GM19238 (cell line): ENCODE results near the gene PRKRA.
"Not testable (repeated sequence)": the region's sequence is repeated elsewhere in the genome, so short reads cannot be mapped to it uniquely, and the experiment has no call there.

Experiments used
- DNase-seq: peaks from one replicate; pipeline ENCODE4 v3.0.0; 2011; ENCODE audit warnings: low spot score; ENCODE audit not compliant: insufficient read length

The PRKRA gene

DNA sequence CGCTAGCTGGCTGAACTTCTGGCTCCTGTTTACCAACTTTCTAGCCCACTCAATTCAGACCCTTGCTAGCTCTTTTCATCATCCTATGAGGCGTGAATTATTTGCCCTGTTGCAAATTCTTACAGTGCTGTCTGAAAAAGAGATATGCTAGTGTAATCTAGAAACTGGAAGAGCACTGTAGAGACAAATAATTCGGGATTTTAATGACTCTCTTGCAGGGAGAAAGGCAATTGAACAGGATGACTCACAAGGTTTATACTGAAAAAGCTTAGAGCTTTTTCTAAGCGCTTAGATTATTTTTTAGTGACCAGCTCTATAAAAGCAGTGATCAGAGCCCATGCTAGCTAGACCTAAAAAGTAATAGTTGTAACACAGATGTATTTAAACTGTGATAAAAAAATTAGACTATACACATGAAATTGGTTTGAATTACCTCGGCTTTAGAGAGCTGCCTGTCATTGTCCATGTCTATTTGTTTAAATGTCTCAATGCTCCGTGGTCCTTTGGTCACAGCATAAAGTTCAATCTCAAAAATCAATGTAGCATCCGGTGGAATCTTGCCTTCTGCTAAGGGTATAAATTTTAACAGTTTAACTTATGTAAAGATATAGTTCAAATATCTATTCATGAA is 18.4 kb upstream of the PRKRA start:
- no peak for DNase-seq

DNA sequence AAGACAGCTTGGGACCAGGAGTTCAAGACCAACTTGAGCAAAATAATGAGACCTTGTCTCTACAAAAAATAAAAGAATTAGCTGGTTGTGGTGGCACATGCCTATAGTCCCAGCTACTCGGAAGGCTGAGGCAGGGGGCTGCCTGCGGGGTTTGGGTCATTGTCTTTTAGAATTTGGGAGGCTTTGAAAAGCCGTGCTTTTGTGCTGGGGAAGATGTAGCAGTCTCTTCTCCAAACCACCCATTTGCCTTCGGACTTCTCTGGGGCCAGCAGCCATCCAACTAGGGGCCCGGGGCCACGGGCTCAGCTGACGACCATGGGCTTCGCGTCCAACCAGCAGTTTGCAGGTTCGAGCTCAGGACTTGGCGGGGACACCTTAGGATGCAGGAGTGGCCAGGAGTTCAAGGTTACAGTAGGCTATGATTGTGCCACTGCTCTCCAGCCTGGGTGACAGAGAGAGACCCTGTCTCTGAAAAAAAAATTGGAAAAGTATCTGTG is 6.5 kb upstream of the PRKRA start:
- no peak for DNase-seq

DNA sequence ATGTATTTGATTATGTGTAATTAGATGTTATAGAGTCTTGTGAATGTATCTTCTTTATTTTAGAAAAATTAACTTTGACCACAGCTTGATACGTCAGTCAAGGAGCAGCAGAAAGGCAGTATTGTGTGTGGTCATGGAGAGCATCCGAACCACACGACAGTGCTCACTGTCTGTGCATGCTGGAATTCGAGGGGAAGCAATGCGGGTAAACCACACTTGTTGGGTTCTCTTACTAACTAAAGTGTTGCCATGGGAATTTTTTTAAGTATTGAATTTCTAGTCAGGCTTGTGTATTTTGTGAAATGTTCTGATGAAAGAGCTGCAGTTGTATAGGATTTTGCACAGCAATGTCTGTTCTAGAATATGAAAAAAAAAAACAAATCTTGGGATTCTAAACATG is 5.0 kb upstream of the PRKRA start:
- DNase-seq, result no peak

DNA sequence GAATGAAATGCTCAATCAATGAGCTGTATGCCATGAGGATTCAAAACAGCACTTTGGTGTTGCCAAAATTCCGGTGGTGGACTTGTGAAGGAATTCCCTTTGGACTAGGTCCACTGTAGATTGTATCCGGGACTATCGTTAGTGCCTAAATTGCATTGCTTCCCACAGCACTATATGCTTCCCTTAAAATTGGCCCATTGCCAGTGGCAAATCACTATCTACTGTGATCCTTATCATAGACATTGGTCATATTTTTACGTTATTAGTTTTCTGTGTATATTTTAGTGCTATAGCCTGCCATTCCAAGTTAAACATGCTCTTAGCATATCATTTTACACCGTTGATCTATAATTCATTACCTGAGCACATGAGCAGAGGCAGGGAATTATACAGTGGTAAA is 1.9 kb upstream of the PRKRA start:
- DNase-seq, result no peak

DNA sequence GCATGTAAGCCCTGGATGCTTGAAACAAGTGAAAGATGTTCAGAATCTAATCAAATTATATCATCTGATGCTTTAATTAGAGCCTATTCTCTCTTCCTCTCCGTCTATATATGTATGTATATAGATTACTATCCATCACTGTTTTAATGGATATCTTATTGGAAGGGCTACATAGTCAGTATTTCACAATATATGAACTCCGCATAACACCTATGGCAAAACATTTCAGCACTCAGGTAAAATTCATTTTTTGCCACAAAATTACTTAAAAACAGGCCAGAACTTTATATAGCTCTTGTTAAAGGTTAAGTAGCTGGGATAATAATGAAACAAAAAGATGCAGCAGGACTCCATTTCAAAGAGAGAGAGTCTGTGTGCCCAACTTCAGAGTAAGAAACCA is 1.4 kb upstream of the PRKRA start:
- DNase-seq, result no peak

DNA sequence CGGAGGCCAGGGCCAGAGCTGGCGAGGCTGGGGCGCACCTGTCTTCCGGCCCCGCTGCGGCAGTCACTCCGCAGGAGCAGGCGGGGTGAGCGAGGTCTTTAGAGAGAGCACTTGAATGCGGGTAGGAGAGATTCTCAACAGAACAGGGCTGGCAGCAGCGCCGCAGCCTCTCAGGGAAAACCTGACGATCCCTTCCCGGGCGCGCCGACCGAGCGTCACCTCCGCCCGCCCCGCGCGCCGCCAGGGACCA is 526 bp downstream of the PRKRA start:
- DNase-seq, result peak; percentile 60

DNA sequence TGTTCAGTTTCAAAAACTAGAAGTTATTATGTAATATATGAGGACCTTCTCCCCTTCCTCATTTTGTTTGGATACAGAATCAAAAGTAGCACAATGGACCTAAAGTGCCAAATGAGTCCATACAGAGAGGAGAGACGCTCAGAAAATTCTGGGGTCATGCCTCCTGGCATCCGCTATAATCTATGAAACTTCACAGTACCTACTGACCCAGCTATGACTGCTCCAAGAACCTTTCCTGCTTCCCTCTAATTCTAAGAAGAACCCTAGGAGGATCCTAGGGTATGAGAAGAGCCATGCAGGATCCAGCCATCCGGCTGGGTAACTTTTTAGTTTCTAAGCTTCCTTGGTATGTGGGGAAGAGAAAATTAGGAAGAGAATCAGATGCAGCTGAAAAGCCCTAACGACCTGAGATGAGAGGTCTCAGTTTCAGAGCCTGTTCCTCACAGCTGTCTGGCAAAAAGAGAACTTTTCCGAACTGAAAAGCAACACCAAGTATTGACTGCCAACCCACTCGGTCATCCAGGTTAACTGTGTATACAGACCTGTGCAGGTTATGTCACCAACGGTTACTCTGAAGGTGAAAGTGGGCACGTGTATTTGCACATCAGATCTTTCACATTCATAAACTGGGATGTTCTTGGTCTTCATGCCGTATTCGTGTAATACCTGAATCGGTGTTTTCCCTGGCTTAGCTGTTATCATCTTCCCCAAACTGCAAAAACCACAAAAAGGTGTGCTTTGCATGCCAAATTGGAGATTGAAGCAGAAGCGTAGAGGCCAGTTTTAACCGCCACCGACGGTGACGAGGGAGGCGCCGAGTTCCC is 1.1 kb downstream of the PRKRA start:
- DNase-seq, result no peak

DNA sequence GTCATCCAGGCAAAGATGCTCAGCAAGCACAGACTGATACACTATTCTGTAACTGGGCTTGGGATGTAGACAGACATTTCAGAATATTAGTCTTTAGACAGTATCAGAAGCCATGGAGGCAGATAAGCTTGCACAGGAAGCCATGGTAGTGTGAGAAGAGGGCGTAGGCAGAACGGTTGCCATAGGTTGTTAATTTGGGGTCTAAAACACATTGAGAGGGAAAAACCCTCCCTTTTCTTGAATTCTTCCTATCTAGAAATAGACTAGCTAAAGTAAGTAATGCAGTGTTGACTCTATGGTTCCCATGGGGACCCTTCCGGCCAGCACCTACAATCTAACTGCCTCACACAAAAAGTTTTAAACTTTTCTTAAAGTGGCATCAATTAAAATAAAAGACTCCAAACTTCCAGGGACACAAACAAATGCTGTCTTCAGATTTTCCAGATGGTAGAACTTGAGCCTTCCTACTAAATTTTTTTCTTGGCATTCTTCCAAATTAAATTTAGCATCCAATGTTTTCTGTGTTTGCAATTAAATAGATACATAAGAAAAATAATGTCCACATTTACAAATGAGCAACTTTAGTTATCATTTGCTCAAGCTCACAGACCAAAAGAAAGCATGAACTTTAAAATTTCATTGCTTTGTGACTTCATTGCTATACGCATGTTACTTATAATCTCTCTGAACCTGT is 1.9 kb downstream of the PRKRA start:
- DNase-seq, result no peak

DNA sequence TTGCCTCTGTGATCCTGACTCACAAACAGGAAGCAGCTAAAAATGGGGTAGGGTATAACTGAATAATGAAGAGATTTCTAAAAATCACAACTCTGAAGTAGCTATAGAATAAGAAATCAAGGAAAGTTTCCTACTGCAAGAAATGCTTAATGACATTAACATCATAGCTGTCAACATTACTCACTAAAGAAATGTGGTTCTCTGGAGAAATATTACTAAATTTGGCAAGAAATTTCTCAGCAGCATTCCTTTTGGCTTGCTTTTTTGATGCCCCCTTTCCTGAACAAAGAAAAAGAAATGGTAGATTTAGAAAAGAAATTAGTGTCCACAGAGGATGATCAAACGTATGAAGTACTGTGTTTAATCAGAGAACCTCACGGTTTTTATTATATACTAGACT is 9.5 kb downstream of the PRKRA start:
- DNase-seq, result no peak

DNA sequence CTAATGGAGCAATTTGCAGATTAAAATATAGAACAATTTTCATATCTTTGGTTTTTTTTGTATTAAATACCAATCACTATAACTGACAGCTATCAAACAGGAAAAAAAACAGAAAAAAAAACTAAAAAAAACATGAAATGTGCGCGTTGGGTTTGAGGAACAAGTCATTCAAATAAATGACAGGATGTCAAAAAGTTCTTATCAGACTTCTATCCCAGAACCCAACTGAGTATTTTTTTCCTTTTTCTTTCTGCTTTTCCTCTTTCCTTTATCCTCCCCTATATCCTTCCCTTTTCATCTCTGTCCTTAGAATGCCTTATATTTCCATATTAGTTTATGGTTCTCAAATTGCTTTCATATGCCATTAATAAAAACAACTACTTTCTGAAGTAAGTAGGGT is 14.3 kb downstream of the PRKRA start:
- DNase-seq, result no peak

DNA sequence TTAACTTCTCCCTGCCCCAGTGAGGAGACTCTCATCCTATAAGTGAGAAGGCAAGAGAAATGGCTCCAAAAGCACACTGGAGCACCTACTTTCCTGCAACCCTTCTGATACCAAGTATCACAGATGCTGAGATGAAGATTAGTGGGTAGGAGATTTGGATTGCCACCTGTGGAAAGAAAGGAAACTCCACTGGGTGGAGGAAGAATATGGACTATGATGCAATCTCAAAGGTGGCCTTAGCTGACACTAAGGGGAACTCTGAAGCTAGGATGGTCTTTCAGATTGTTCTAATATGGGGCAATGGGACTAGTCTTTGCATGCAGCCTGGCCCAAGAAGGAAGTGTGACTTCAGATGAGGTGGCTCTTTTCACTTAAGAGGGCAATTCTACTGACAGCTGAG is 21.6 kb downstream of the PRKRA start:
- no peak for DNase-seq

DNA sequence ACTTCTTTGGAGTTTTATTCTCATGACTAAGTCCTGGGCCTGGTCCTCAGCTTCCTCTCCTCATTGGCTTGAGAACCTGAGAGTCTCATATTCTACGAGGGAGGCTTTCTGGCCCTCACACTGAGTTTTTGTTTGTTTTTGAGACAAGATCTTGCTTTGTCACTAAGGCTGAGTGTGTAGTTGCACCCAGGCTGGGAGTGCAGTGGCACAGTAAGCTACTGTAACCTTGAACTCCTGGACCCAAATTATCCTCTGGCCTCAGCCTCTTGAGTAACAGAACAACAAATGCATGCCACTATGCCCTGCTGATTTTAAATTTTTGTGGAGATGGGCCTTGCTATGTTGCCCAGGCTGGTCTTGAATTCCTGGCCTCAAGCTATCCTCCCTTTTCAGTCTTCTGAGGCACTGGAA is 22.6 kb downstream of the PRKRA start:
- DNase-seq, result no peak

DNA sequence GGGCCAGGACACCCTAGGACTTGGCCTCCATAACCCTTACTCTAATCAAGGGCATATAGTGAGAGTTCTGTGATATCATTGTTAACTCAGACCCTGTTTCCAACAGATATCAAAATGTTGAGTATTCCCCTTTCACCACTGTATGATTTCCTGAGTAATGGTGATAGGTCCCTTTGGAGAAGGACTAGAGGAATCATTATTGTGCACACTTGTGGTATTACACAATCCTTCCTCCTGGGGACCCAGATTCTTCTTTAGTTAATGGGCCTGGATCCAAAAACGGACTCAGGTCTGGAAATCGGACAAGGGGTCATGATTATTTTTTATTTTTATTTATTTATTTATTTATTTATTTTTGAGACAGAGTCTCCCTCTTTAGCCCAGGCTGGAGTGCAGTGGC is 23.5 kb downstream of the PRKRA start:
- no peak for DNase-seq

DNA sequence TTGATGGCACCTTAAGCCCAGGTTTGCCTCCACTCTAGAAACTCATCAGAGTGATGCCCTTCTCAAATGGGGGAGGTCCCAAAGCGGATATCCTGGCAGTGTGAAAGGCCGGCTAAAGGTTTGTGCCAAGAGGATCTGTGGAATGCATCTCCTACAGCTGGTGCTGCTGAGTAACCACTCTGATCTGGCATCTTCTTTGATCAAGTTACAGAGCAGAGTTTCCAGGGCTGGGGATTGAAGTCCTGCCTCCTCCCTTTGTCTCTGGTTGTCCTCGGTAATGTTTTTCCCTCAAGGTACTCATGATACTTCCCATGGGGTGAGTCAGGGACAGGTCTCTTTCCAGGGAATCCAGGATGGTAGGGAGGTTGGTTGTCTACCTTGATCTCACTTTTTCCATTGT is 24.6 kb downstream of the PRKRA start:
- DNase-seq, result no peak

DNA sequence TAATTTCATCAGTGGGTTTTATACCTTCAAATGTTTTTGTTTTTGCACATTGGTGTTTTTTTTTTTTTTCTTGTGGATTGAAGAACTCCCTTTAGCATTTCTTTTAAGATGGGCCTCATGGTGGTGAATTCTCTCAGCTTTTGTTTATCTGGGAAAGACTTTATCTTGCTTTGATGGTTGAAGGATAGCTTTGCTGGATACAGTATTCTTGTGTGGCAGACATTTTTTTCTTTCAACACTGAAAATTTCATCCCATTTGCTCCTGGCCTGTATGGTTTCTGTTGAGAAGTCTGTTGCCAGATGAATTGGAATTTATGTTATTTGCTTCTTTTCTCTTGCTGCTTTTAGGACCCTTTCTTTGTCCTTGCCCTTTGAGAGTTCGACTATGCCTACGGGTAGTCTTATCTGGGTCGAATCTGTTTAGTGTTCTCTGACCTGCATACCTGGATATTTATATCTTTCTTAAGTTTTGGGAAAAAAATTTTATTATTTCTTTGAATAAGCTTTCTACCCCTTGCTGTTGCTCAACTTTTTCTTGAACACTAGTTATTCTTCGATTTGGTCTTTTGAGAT is 25.6 kb downstream of the PRKRA start:
- DNase-seq, result no peak

DNA sequence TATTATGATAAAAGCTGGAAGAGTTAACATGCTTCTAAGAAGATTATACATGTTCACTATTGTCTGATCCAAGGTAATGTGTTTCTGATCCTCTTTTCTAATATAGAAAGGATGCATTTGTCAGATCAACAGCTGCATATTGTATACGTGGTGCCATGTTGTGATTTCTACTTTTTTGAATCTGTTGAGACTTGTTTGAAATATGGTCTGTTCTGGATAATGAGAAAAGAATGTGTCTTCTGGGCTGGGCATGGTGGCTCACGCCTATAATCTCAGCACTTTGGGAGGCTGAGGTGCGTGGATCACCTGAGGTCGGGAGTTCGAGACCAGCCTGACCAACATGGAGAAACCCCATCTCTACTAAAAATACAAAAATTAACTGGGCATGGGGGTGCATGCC is 27.2 kb downstream of the PRKRA start:
- DNase-seq, result not testable (repeated sequence)

DNA sequence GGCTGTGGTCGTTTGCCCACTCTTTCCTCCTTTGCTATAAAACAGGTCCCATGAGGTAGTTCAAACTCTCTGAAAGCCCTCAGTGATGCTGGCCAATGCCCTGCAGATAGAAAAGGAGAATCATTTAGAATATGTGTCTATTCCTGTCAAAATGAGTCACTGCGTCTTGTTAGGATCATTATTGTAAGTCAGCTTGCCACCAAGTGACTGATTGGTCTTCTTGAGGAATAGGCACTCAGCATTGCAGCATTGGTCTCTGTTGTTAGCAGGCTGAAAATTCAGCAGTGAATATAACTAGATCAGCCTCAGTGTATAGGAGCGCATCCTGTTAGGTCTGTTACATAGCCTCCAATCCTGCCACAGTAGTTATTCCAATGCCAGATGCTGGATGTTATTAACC is 28.9 kb downstream of the PRKRA start:
- DNase-seq, result no peak

DNA sequence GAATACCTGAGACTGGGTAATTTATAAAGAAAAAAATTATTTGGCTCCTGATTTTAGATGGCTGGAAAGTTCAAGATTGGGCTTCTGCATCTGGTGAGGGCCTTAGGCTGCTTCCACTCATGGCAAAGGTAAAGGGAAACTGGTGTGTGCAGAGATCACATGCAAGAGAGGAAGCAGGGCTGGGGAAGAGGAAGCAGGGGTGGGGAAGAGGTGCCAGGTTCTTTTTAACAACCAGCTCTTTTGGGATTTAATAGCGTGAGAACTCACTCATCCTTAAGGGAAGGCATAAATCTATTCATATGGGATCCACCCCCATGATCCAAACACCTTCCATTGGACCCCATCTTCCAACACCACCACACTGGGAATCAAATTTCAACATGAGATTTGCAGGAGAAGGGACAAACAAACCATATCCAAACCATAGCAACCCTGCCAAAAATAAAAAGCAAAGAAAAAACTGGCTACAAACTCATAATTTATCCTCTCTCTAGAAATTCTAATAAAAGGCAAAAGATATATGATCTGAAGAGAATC is 30.4 kb downstream of the PRKRA start:
- no peak for DNase-seq

DNA sequence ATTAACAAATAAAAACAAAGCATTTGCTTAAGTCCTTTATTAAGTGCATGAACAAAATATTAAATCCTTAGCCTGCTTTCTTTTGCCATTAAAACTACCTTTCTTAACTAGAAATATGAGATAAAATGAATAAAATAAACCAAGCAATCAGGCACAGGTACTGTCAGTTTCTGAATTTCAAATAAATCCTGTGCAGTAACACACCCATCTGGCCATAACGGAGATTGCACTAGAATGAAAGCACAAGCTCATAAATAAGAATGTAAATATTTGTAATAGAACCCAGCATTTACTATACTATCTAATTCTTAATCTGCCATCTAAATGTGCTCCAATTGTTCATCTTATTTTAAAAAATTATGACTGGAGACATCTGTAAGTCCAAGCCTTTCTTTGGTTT is 31.9 kb downstream of the PRKRA start:
- DNase-seq, result no peak

DNA sequence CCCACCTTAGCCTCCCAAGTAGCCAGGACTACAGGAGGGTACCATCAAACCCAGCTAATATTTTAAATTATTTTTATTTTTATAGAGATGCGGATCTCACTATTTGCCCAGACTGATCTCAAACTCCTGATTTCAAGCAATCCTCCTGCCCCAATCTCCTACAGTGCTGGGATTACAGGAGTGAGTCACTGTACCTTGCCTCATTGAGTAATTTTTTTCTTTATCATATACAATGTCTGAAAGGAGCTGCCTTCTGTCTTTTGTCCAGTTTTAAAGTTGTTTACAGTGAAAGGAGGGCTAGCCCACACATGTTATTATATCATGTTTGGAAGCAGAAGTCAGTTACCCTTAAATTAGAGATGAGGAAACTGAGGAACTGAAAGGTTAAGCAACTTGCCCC is 32.5 kb downstream of the PRKRA start:
- no peak for DNase-seq

DNA sequence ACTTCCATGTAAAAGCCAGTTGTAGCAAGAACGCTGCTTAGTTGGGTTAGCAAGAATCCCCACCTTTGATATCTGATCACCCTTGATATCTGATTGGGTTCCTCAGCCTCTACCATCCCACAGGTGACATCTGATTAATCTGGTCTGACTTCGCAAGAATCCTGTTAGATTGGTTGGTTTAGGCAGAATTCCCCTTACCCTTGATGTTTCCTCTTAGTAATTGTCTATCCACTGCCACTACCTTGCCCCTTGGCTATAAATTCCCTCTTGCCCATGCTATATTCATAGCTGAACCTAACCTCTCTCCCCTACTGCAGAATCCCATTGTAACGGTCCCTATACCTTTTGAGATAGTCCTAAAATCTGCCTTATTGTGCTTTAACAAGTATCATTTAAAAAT is 33.1 kb downstream of the PRKRA start:
- no peak for DNase-seq

DNA sequence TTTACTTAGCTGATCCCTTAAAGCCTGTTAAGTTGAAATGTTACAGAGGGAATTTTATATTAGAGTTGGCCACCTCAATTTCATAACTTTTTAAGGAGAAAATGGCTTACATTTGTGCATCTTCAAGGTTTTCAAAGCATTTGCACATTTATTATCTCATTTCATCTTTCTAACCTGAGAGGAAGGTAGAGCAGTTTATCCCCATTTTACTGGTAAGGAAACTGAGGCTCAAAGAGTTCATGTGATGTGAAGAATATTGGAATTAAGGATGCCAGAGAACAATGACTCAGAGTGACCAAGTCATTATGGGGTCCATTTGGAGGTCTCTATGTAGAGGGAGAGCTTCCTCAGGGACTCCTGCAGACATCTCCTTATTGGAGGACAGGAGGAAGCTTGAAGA is 35.0 kb downstream of the PRKRA start:
- no peak for DNase-seq
